PFSK-1 (cell line): Measurements from ENCODE around the gene OLFM3.

Source experiments
- FOXP2 ChIP-seq: optimal IDR thresholded peaks from 2 replicates; pipeline ENCODE3; 2011; ENCODE audit warnings: borderline replicate concordance, control low read depth, inconsistent platforms; ENCODE audit not compliant: insufficient read depth; ENCODE audit errors: extremely low read length, extremely low read depth
- POLR2AphosphoS5 ChIP-seq: IDR thresholded peaks from 2 replicates; pipeline ENCODE4 v1.6.1; 2012; ENCODE audit warnings: low read depth, mild to moderate bottlenecking, control low read depth, low read length, moderate library complexity
- SIN3A ChIP-seq: IDR thresholded peaks from 2 replicates; pipeline ENCODE4 v1.6.1; 2012; ENCODE audit warnings: mild to moderate bottlenecking, low read length, moderate library complexity, borderline replicate concordance; ENCODE audit not compliant: insufficient read depth
- TAF1 ChIP-seq: IDR thresholded peaks from 2 replicates; pipeline ENCODE4 v1.6.1; 2012; ENCODE audit warnings: low read length, control low read depth, borderline replicate concordance; ENCODE audit not compliant: insufficient read depth
- TF ChIP-seq, protein P1 (sequence below), 2 experiments: IDR thresholded peaks; 2 replicates each; pipeline versions ENCODE4 v1.6.1 to v1.8.0; 2011 to 2012; ENCODE audit warnings: low read depth in 2 of 2, low read length in 2 of 2, control low read depth in 1 of 2, inconsistent platforms in 1 of 2, mild to moderate bottlenecking in 1 of 2, moderate library complexity in 1 of 2; ENCODE audit not compliant: insufficient read depth in 1 of 2

OLFM3 gene

DNA sequence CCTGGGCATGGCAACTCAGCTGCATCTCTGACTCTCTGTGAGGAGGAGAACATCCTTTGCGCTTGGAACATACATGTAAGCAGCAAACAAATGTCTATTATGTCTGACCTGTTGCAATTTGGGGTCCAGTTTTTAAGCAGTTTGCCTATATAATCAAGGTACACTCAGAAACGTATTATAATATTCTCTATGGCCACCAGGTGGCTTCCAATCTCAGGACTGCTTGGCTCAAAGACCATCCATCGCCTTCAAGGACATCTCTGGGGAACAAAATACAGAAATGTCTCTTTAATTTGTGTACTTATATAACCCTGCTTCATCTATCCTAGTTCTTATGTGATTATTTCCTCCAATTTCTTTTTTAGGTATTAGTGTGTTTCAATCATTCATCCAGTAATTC is 227.2 kb downstream of the OLFM3 start:
- TF ChIP-seq SIN3A (no peak), FOXP2 (no peak), TAF1 (no peak), POLR2AphosphoS5 (no peak)
- TF ChIP-seq, protein P1, sequence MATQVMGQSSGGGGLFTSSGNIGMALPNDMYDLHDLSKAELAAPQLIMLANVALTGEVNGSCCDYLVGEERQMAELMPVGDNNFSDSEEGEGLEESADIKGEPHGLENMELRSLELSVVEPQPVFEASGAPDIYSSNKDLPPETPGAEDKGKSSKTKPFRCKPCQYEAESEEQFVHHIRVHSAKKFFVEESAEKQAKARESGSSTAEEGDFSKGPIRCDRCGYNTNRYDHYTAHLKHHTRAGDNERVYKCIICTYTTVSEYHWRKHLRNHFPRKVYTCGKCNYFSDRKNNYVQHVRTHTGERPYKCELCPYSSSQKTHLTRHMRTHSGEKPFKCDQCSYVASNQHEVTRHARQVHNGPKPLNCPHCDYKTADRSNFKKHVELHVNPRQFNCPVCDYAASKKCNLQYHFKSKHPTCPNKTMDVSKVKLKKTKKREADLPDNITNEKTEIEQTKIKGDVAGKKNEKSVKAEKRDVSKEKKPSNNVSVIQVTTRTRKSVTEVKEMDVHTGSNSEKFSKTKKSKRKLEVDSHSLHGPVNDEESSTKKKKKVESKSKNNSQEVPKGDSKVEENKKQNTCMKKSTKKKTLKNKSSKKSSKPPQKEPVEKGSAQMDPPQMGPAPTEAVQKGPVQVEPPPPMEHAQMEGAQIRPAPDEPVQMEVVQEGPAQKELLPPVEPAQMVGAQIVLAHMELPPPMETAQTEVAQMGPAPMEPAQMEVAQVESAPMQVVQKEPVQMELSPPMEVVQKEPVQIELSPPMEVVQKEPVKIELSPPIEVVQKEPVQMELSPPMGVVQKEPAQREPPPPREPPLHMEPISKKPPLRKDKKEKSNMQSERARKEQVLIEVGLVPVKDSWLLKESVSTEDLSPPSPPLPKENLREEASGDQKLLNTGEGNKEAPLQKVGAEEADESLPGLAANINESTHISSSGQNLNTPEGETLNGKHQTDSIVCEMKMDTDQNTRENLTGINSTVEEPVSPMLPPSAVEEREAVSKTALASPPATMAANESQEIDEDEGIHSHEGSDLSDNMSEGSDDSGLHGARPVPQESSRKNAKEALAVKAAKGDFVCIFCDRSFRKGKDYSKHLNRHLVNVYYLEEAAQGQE (IDR thresholded peaks at IDR 0.05; ENCODE audit: insufficient read depth in 1 of 2, low read depth in 2 of 2, low read length in 2 of 2): no peak

GRCh38 chr1:101757985-101758384 is 238.7 kb downstream of the OLFM3 start:
- TF ChIP-seq, protein P1 (IDR thresholded peaks at IDR 0.05; ENCODE audit: insufficient read depth in 1 of 2, low read depth in 2 of 2, low read length in 2 of 2): no peak
- TF ChIP-seq SIN3A (no peak), TAF1 (no peak), POLR2AphosphoS5 (no peak), FOXP2 (no peak)

- no peak for TF ChIP-seq POLR2AphosphoS5
- TF ChIP-seq, protein P1 (IDR thresholded peaks at IDR 0.05; ENCODE audit: insufficient read depth in 1 of 2, low read depth in 2 of 2, low read length in 2 of 2): no peak
- no peak for TF ChIP-seq FOXP2
- TF ChIP-seq TAF1: no peak
- TF ChIP-seq SIN3A: no peak
Observed at GRCh38 chr1:101756411-101756810, 240.3 kb downstream of the OLFM3 start.
